GM12872 (cell line): Measurements from ENCODE around the gene CACNA1S.

ENCODE experiments used
- TF ChIP-seq, protein P1 (sequence below): IDR thresholded peaks from 3 replicates; pipeline ENCODE4 v1.5.1; 2011; ENCODE audit warnings: low read depth, mild to moderate bottlenecking, low read length, moderate library complexity; ENCODE audit not compliant: insufficient read depth

Gene CACNA1S

DNA sequence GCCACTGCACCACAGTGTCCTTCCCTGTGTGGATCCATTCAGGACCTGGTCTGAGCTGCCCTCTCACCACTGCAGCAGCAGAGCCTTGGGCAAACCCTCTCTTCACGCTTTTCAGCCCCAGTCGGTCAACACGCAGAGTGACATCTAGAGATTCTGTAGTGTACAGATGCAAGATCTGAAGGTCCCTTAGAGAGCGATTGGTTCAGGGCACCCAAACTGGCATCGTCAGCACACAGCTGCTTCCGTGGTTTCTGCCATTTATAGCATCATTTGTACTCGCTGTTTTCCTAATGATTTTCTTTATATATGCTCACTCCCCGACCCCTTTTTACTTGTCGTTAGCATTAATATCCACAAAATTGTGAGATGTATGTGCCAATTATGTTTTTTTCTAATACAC is 16.2 kb upstream of the CACNA1S start:
- TF ChIP-seq, protein P1, sequence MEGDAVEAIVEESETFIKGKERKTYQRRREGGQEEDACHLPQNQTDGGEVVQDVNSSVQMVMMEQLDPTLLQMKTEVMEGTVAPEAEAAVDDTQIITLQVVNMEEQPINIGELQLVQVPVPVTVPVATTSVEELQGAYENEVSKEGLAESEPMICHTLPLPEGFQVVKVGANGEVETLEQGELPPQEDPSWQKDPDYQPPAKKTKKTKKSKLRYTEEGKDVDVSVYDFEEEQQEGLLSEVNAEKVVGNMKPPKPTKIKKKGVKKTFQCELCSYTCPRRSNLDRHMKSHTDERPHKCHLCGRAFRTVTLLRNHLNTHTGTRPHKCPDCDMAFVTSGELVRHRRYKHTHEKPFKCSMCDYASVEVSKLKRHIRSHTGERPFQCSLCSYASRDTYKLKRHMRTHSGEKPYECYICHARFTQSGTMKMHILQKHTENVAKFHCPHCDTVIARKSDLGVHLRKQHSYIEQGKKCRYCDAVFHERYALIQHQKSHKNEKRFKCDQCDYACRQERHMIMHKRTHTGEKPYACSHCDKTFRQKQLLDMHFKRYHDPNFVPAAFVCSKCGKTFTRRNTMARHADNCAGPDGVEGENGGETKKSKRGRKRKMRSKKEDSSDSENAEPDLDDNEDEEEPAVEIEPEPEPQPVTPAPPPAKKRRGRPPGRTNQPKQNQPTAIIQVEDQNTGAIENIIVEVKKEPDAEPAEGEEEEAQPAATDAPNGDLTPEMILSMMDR = no peak

DNA sequence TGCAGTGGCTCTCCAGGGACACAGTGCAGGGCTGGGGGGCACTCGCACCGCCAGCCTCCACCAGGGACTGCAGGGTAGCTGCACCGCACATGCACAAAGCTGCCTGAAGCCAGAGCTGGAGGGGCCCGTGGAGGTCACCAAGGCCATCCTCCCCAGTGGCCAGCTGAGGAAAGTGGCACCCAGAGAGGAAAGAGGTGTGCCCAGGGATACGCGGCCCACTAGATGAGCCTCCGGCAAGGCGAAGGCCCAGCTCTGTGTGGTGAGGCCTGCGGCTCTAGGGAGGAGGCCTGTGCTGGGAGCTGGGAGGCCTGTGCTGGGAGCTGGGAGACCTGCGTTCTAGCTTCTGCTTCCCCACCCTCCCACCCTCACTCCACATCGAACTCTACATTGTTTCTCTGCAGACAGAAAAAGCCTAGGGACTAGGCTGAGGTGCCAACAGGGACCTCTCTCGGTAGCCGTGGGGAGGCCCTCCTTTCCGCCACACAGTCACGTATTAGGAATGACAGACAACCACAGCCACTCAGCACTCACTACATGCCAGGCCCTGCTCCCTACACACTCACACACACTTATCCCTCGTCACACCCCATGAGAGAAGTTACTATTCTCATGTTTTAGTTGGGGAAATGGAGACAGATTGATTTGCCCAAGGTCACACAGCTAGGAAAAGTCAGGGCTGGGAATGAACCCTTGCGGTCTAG is 15.7 kb upstream of the CACNA1S start:
- TF ChIP-seq, protein P1 = no peak

DNA sequence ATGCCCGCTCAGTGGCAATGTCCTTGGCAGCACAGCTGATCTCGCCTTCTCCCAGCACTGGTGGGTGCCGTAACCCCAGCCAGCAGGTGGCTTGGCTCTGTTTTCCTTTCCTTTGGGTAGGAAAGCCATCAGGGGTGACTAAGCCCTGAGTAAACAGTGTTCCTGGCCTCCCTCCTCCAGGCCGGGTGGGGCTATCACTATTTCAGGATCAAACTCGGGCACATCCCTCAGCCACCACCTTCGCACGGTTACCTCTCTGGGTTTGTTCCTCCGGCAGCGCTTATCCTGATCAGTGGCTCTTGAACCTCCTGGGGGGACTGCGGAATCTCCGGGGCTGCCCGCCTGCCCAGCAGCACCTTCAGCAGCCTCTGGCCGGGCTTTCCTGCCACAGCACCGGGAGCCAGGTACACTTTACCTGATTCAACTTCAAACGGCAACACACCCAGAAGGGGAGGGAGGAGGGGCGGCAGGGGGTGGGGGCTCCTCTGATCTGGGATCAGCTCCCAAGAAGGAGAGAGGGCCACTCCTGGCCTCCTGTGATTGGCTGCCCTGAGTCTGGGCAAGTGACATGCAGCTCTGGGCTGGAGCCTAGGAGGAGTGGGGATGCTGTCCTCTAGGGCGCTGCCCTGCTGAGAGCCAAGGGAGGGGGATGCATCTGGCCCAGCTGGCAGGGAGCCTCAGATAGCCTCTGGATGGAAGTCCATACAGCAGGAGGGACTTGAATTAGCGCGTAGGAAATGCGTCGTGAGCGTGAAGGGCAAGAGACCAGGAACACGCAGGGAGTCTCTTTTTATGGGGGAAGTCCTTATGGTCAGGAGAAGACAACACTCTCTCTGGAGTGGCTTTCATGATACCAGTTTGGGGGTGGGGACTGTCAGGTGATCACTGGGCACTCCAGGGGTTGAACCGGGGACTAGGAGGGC is 14.9 kb upstream of the CACNA1S start, which contains the start of gene ASCL5:
TSS of gene ASCL5 (minus strand) at position 353 of the 923 bp plus-strand sequence. CDS start 11,812 bp downstream, outside the sequence.
- TF ChIP-seq, protein P1 = no peak

DNA sequence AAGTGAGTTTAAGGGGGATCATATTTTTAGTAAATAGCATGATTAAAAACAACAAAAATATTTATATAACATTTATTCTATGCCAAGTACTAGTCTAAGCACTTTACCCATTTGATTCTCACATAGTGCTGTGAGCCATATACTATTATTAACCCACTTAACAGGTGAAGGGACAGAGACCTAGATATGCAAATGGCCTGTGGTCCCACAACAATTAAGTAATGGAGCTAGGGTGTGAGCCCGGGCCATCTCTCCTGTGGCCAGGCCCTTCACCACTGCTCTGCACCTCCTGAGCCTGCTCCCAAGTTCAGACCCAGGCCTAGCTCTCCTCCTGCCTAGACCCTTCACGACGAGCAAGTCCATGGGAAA is 14.2 kb upstream of the CACNA1S start:
- TF ChIP-seq, protein P1 = no peak

DNA sequence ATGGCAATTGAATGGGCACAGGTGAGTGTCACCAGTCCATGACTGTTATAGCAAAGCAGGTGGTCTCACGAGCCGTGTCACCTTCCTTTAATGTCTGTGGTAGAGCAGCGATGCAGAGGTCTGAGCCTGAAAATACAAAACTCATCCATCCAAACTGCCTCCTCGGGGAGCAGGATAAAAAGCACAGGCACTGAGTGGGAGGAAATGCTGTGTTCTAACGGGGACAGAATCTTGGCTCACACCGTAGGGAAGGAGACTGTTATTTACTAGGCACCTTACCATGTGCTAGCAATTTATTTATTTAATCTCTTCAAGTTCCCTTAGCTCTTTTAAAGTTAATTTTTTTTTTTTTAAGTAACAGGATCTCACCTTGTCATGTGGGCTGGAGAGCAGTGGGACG is 13.6 kb upstream of the CACNA1S start:
- TF ChIP-seq, protein P1 = no peak

DNA sequence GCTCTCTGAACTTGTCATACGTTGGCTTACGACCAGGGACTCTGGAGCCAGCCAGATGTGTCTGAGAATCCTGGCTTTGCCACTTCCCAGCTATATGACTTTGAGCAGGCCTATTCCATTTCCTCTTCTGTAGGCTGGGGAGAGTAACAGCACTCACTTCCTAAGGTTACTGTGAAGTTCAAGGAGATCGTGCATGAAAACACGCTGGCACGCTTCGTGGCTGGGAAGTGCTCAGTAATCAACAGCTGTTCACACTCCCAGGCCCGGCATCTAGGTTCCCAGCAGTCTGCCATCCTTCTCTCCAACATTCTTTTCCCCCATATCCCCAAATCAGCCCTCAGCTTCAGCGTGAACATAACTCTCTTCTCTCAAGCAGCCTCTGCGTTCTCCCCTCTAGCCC is 12.8 kb upstream of the CACNA1S start:
- TF ChIP-seq, protein P1 = no peak

DNA sequence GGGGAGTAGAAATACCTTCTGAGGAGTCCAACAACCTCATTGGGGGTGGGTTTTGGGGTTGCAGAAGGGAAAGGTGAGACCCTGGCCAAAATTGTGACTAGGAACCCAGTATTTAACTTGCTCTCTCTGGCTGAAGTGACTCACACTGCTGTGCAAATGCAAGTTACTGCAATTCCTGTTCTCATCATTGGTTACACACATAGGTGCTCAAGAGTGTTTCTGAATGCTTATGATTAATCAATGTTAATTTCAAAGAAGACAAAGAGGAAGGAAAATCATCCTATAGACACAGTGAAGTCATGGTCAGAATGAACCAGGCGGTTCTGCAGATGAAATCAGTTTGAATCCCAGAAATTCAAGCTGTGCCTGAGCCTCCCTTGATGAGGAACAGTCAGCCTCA is 11.6 kb upstream of the CACNA1S start:
- TF ChIP-seq, protein P1 = no peak
